ENCODE data around the gene SLCO3A1.

- TF ChIP-seq EZH2phosphoT487 (IDR thresholded peaks at IDR 0.05; ENCODE audit: borderline replicate concordance) (no peak), CTCF (conservative IDR thresholded peaks at IDR 0.05; ENCODE audit: low read length) (no peak)
These were observed 306.7 kb downstream of the SLCO3A1 start for GRCh38 chr15:92159906-92160841.

Measured in Loucy (cell line).